H1 (cell line): ENCODE results near the gene CREBZF. TPM values are rescaled to one million over a fixed set of nuclear protein-coding genes. Genes with fewer than 3 reads are reported as not detected.

Experiments
- CTCF ChIA-PET: fragments of 300-600 bp; sonication (Branson Sonifier 250); formaldehyde crosslinking; loops from one replicate; lab custom pipeline; 2021; ENCODE audit not compliant: partially characterized antibody; lab: Charles Lee
- POLR2A ChIA-PET: fragments of 300-600 bp; sonication (Branson Sonifier 250); formaldehyde crosslinking; loops from one replicate; lab custom pipeline; 2021; ENCODE audit warnings: inconsistent platforms; ENCODE audit not compliant: partially characterized antibody; lab: Charles Lee
- DNase-seq, 2 experiments: peaks; one replicate each; pipeline versions ENCODE4 v3.0.0 to v3.0.0-alpha.2; 2010 to 2022; ENCODE audit warnings: low spot score in 2 of 2, low read depth in 1 of 2, mixed read lengths in 1 of 2
- FAIRE-seq: peaks from 2 replicates; lab custom pipeline; 2011; peaks lifted over from hg19 to GRCh38; lab: Jason Lieb, UNC
- H2AFZ ChIP-seq: 2 replicates; pipeline ENCODE4 v1.8.1; 2012; ENCODE audit warnings: low read length, inconsistent platforms
- H2AK5ac ChIP-seq: 2 replicates; pipeline ENCODE4 v1.6.1; 2013; ENCODE audit warnings: low read depth, low read length
- H2BK120ac ChIP-seq: replicated peaks from 2 replicates; pipeline ENCODE3; 2013; ENCODE audit warnings: low read depth, low read length, inconsistent platforms
- H2BK12ac ChIP-seq: 2 replicates; pipeline ENCODE4 v1.6.1; 2013; ENCODE audit warnings: low read depth, low read length
- H2BK15ac ChIP-seq: 2 replicates; pipeline ENCODE4 v1.6.1; 2013; ENCODE audit warnings: low read length
- H2BK20ac ChIP-seq: 2 replicates; pipeline ENCODE4 v1.6.1; 2013; ENCODE audit warnings: low read length
- H2BK5ac ChIP-seq: 2 replicates; pipeline ENCODE4 v1.6.1; 2013; ENCODE audit warnings: low read depth, low read length
- H3K14ac ChIP-seq: 2 replicates; pipeline ENCODE4 v1.6.1; 2013; ENCODE audit warnings: inconsistent platforms; ENCODE audit not compliant: insufficient read length
- H3K18ac ChIP-seq: 2 replicates; pipeline ENCODE4 v1.6.1; 2013; ENCODE audit warnings: low read length; ENCODE audit errors: extremely low read depth
- H3K23ac ChIP-seq: 2 replicates; pipeline ENCODE4 v1.6.1; 2013; ENCODE audit warnings: inconsistent platforms; ENCODE audit not compliant: insufficient read length
- H3K23me2 ChIP-seq: 2 replicates; pipeline ENCODE4 v1.6.1; 2013; ENCODE audit warnings: low read depth, low read length
- H3K27ac ChIP-seq: 2 replicates; pipeline ENCODE4 v1.6.1; 2011; ENCODE audit warnings: low read depth, low read length, inconsistent platforms
- H3K27me3 ChIP-seq, 4 experiments: replicated peaks in 1 of 4; 1 replicate in 1 of 4; 2 replicates in 3 of 4; pipeline versions ENCODE4 v1.6.1 to v1.8.1; 2011 to 2013; ENCODE audit warnings: low read length in 3 of 4, mild to moderate bottlenecking in 3 of 4, inconsistent platforms in 2 of 4, mixed read lengths in 2 of 4, moderate library complexity in 1 of 4; ENCODE audit not compliant: control insufficient read depth in 3 of 4, insufficient read depth in 3 of 4; ENCODE audit errors: extremely low read depth in 1 of 4
- H3K36me3 ChIP-seq, 4 experiments: 2 replicates each; pipeline versions ENCODE4 v1.6.1 to v1.8.1; 2011 to 2013; ENCODE audit warnings: mild to moderate bottlenecking in 4 of 4, low read length in 3 of 4, moderate library complexity in 2 of 4, control low read depth in 1 of 4, inconsistent platforms in 1 of 4; ENCODE audit not compliant: insufficient read depth in 4 of 4, control insufficient read depth in 2 of 4
- H3K4ac ChIP-seq: replicated peaks from 2 replicates; pipeline ENCODE3; 2013; ENCODE audit warnings: low read length, low read depth, mixed read lengths, inconsistent platforms; ENCODE audit not compliant: insufficient read length
- H3K4me1 ChIP-seq, 4 experiments: replicated peaks in 1 of 4; 1 replicate in 1 of 4; 2 replicates in 3 of 4; pipeline versions ENCODE4 v1.6.1 to v1.8.1; 2011 to 2013; ENCODE audit warnings: low read length in 3 of 4, inconsistent platforms in 2 of 4, mixed read lengths in 1 of 4; ENCODE audit not compliant: insufficient read depth in 4 of 4, control insufficient read depth in 3 of 4
- H3K4me2 ChIP-seq, 2 experiments: 2 replicates each; pipeline versions ENCODE4 v1.6.1 to v1.8.1; 2011 to 2013; ENCODE audit warnings: low read depth in 2 of 2, low read length in 2 of 2, control low read depth in 1 of 2, inconsistent platforms in 1 of 2, mild to moderate bottlenecking in 1 of 2; ENCODE audit not compliant: insufficient read depth in 1 of 2
- H3K4me3 ChIP-seq, 4 experiments: fragments of 200-600, 300-600 bp in 1 of 4; sonication (generic), shearing (Covaris generic), sonication (Bioruptor Twin) in 1 of 4; 2 replicates each; pipeline versions ENCODE4 v1.5.1 to v1.8.1; 2011 to 2016; ENCODE audit warnings: low read length in 4 of 4, low read depth in 3 of 4, control low read depth in 2 of 4, inconsistent platforms in 2 of 4, mild to moderate bottlenecking in 2 of 4, mixed read lengths in 1 of 4, moderate library complexity in 1 of 4; ENCODE audit not compliant: insufficient read depth in 2 of 4; ENCODE audit errors: extremely low read depth in 1 of 4
- H3K56ac ChIP-seq: replicated peaks from 2 replicates; pipeline ENCODE3; 2013; ENCODE audit warnings: low read depth, mild to moderate bottlenecking, mixed read lengths, low read length, inconsistent platforms; ENCODE audit not compliant: insufficient read length
- H3K79me1 ChIP-seq: 2 replicates; pipeline ENCODE4 v1.6.1; 2013; ENCODE audit warnings: low read depth, low read length, control low read depth
- H3K79me2 ChIP-seq, 2 experiments: 2 replicates each; pipeline versions ENCODE4 v1.6.1 to v1.8.1; 2012 to 2013; ENCODE audit warnings: low read length in 2 of 2, mild to moderate bottlenecking in 2 of 2, inconsistent platforms in 1 of 2; ENCODE audit not compliant: insufficient read depth in 2 of 2, control insufficient read depth in 1 of 2
- H3K9ac ChIP-seq, 4 experiments: replicated peaks in 1 of 4; 1 replicate in 1 of 4; 2 replicates in 3 of 4; pipeline versions ENCODE4 v1.6.1 to v1.8.1; 2011 to 2013; ENCODE audit warnings: low read depth in 3 of 4, low read length in 3 of 4, control low read depth in 2 of 4, mild to moderate bottlenecking in 2 of 4, moderate library complexity in 2 of 4, inconsistent platforms in 1 of 4; ENCODE audit errors: extremely low read depth in 1 of 4
- H3K9me3 ChIP-seq, 2 experiments: 2 replicates each; pipeline versions ENCODE4 v1.6.1 to v1.8.1; 2012 to 2013; ENCODE audit warnings: mild to moderate bottlenecking in 2 of 2, moderate library complexity in 2 of 2, control low read depth in 1 of 2, inconsistent platforms in 1 of 2, low read depth in 1 of 2, low read length in 1 of 2, mixed read lengths in 1 of 2; ENCODE audit not compliant: insufficient read depth in 2 of 2
- H4K20me1 ChIP-seq, 2 experiments: replicated peaks in 1 of 2; 2 replicates each; pipeline versions ENCODE3 to v1.8.1; 2011 to 2013; ENCODE audit warnings: inconsistent platforms in 2 of 2, low read length in 2 of 2, mild to moderate bottlenecking in 1 of 2; ENCODE audit not compliant: insufficient read depth in 2 of 2, control insufficient read depth in 1 of 2
- H4K5ac ChIP-seq: 2 replicates; pipeline ENCODE4 v1.6.1; 2013; ENCODE audit warnings: low read length, low read depth, mixed read lengths, inconsistent platforms; ENCODE audit not compliant: insufficient read length
- H4K8ac ChIP-seq: 2 replicates; pipeline ENCODE4 v1.8.0; 2013; ENCODE audit warnings: mild to moderate bottlenecking, moderate library complexity, low read length, inconsistent platforms; ENCODE audit not compliant: insufficient read depth; ENCODE audit errors: extremely low read depth
- H4K91ac ChIP-seq: replicated peaks from 2 replicates; pipeline ENCODE3; 2013; ENCODE audit warnings: low read length, mixed read lengths, inconsistent platforms; ENCODE audit not compliant: insufficient read length
- CBX8 ChIP-seq: fragments of 300-800, 300-1000 bp; sonication (generic); IDR thresholded peaks from 2 replicates; pipeline ENCODE4 v1.7.1; 2016; ENCODE audit warnings: low read depth, low read length, borderline replicate concordance
- RBBP5 ChIP-seq: IDR thresholded peaks from 2 replicates; pipeline ENCODE4 v1.7.1; 2012; ENCODE audit warnings: low read depth, mild to moderate bottlenecking, inconsistent platforms, low read length, moderate library complexity, borderline replicate concordance
- SIX5 ChIP-seq: IDR thresholded peaks from 2 replicates; pipeline ENCODE4 v1.6.1; 2011; ENCODE audit warnings: mild to moderate bottlenecking, low read depth, low read length
- WGBS, 2 experiments: shearing (Covaris generic) in 1 of 2; methylation state at CpG; one replicate each; pipeline versions ENCODE4 v1.1.6 to v1.1.7; 2013 to 2015; ENCODE audit warnings: low lambda C conversion rate in 2 of 2, mixed read lengths in 2 of 2, inconsistent platforms in 1 of 2, low coverage in 1 of 2, missing lambda C conversion rate in 1 of 2; ENCODE audit not compliant: insufficient replicate concordance in 2 of 2, insufficient coverage in 1 of 2, insufficient read length in 1 of 2; ENCODE audit errors: extremely low coverage in 1 of 2, missing lambda C conversion rate in 1 of 2; 5-methylcytosine and 5-hydroxymethylcytosine counted together
- polyA plus RNA-seq, 7 experiments: library from polyadenylated mRNA; depleted of rRNA in 3 of 7; stranded (reverse) in 5 of 7; unstranded in 2 of 7; fragments of >200 nt in 5 of 7; fragments of 200-250 nt in 2 of 7; gene quantifications; 1 replicate in 5 of 7; 2 replicates in 1 of 7; 4 replicates in 1 of 7; pipeline versions ENCODE4 v1.2.1 to v1.2.3, GENCODE V29; 2011 to 2013; ENCODE audit warnings: missing spikeins in 2 of 7, mixed read lengths in 2 of 7
- total RNA-seq: library from RNA; stranded (reverse); fragmentation: NEBNext Ultra II Directional; extraction: Animal tissue kit (Norgen Biotek cat#: 25700); gene quantifications from 2 replicates; pipeline ENCODE4 v1.2.1, GENCODE V29; 2021

The CREBZF gene
- total and polyA plus RNA-seq, 2 of the 8 experiments (the other 6 are each of a cell fraction or from before 2014, with no cell fraction given), result 15.4 to 44.9 TPM

GRCh38 chr11:85661972-85662664 lies 2.8 kb downstream of the CREBZF start:
- H3K4ac ChIP-seq, result no peak overlapping the region
- CTCF ChIA-PET, result interaction anchor here (0.7 to 3.2 kb wide), 4 partner anchors 13 to 193 kb away, joined by 3 to 6 read pairs (median 4); partner anchors contain the start of genes CCDC83 and SYTL2
- H3K56ac ChIP-seq, result no peak overlapping the region
- H3K27ac ChIP-seq, result no peak overlapping the region
- H4K5ac ChIP-seq, result no peak overlapping the region
- peaks cover 0 to 55% (median 14%) of the 10 kb centered on the region in 4 experiments; a peak in 4 of 8 replicates for H3K36me3 ChIP-seq
- WGBS, 2 experiments, result 55% methylated on average over 4 of the region's 4 CpGs; no CpG with 5 or more reads in 1 of the 2 experiments
- FAIRE-seq, result no peak
- H2BK120ac ChIP-seq, result no peak overlapping the region
- peaks cover 15 to 20% of the 10 kb centered on the region in 2 experiments for H4K20me1 ChIP-seq
- H4K8ac ChIP-seq, result no peak overlapping the region
- no peak for DNase-seq
- POLR2A ChIA-PET, result interaction anchor here (0.6 to 9.9 kb wide), 5 partner anchors 9 to 193 kb away, joined by 3 to 105 read pairs (median 8); partner anchors contain the start of genes CCDC83, TMEM126A and TMEM126B
- peaks cover 21 to 77% of the 10 kb centered on the region in 2 experiments for H3K79me2 ChIP-seq
- no peak overlapping the region for H3K23ac ChIP-seq
- no peak overlapping the region for H2BK5ac ChIP-seq
- no peak overlapping the region for H2BK12ac ChIP-seq
- no peaks in the 10 kb centered on the region for H3K9me3 ChIP-seq
- no peaks in the 10 kb centered on the region for H3K79me1 ChIP-seq
- peaks cover 3% of the 10 kb centered on the region; the same call in 1 of the 2 replicates for H3K23me2 ChIP-seq
- H3K4me2 ChIP-seq, result peak overlapping the region; percentile 74 to 97
- H3K4me3 ChIP-seq, result peak overlapping the region; percentile 38 to 98 (median 88); a peak in 7 of 8 replicates
- H3K9ac ChIP-seq, result peak overlapping the region in 1 of 4 experiments; percentile 14; a peak in 1 of 7 replicates
- H2BK15ac ChIP-seq, result no peak overlapping the region
- no peak overlapping the region for H2AK5ac ChIP-seq
- H3K18ac ChIP-seq, result no peak overlapping the region
- H2AFZ ChIP-seq, result no peak overlapping the region
- H3K27me3 ChIP-seq, result no peaks in the 10 kb centered on the region
- H3K4me1 ChIP-seq, result peaks cover 0 to 3% (median 0%) of the 10 kb centered on the region in 4 experiments; a peak in 3 of 7 replicates
- H3K14ac ChIP-seq, result no peak overlapping the region
- no peak overlapping the region for H2BK20ac ChIP-seq
- no peak overlapping the region for H4K91ac ChIP-seq
- TF ChIP-seq SIX5, result no peak
- no peak for TF ChIP-seq RBBP5
- TF ChIP-seq CBX8, result no peak
